Upper lobe of left lung (tissue), 4 donors: Measurements from ENCODE around the gene POPDC2.

ENCODE experiments used
- CTCF ChIP-seq, 6 experiments: fragments of 450-650 bp in 4 of 6; fragments of 200-600 bp in 2 of 6; sonication (generic) in 2 of 6; IDR thresholded peaks; one replicate each; pipeline ENCODE4 v1.5.1; 2016 to 2019; ENCODE audit warnings: antibody characterized with exemption in 6 of 6
- POLR2A ChIP-seq, 4 donors: fragments of 450-650 bp; IDR thresholded peaks; one replicate each; pipeline ENCODE4 v1.5.1; 2016 to 2017; ENCODE audit warnings: antibody characterized with exemption in 4 of 4, mild to moderate bottlenecking in 2 of 4
- POLR2AphosphoS5 ChIP-seq, 2 donors: sonication (generic); formaldehyde crosslinking; IDR thresholded peaks; one replicate each; pipeline ENCODE4 v1.5.1; 2017; ENCODE audit warnings: antibody characterized with exemption in 2 of 2

- TF ChIP-seq CTCF (IDR thresholded peaks at IDR 0.05) (no peak), POLR2AphosphoS5 (IDR thresholded peaks at IDR 0.05) (no peak), POLR2A (IDR thresholded peaks at IDR 0.05) (no peak)
Observed at GRCh38 chr3:119676020-119676419, 15.6 kb upstream of the POPDC2 start.
